H1 (cell line): ENCODE data around the gene BRD4. TPM values are rescaled to one million over a fixed set of nuclear protein-coding genes. Genes with fewer than 3 reads are reported as not detected.

Source experiments
- CTCF ChIA-PET: fragments of 300-600 bp; sonication (Branson Sonifier 250); formaldehyde crosslinking; loops from one replicate; lab custom pipeline; 2021; ENCODE audit not compliant: partially characterized antibody; lab: Charles Lee
- POLR2A ChIA-PET: fragments of 300-600 bp; sonication (Branson Sonifier 250); formaldehyde crosslinking; loops from one replicate; lab custom pipeline; 2021; ENCODE audit warnings: inconsistent platforms; ENCODE audit not compliant: partially characterized antibody; lab: Charles Lee
- DNase-seq, 2 experiments: peaks; one replicate each; pipeline versions ENCODE4 v3.0.0 to v3.0.0-alpha.2; 2010 to 2022; ENCODE audit warnings: low spot score in 2 of 2, low read depth in 1 of 2, mixed read lengths in 1 of 2
- FAIRE-seq: peaks from 2 replicates; lab custom pipeline; 2011; peaks lifted over from hg19 to GRCh38; lab: Jason Lieb, UNC
- H2AFZ ChIP-seq: 2 replicates; pipeline ENCODE4 v1.8.1; 2012; ENCODE audit warnings: low read length, inconsistent platforms
- H2AK5ac ChIP-seq: 2 replicates; pipeline ENCODE4 v1.6.1; 2013; ENCODE audit warnings: low read depth, low read length
- H2BK120ac ChIP-seq: replicated peaks from 2 replicates; pipeline ENCODE3; 2013; ENCODE audit warnings: low read depth, low read length, inconsistent platforms
- H2BK12ac ChIP-seq: 2 replicates; pipeline ENCODE4 v1.6.1; 2013; ENCODE audit warnings: low read depth, low read length
- H2BK15ac ChIP-seq: 2 replicates; pipeline ENCODE4 v1.6.1; 2013; ENCODE audit warnings: low read length
- H2BK20ac ChIP-seq: 2 replicates; pipeline ENCODE4 v1.6.1; 2013; ENCODE audit warnings: low read length
- H2BK5ac ChIP-seq: 2 replicates; pipeline ENCODE4 v1.6.1; 2013; ENCODE audit warnings: low read depth, low read length
- H3K14ac ChIP-seq: 2 replicates; pipeline ENCODE4 v1.6.1; 2013; ENCODE audit warnings: inconsistent platforms; ENCODE audit not compliant: insufficient read length
- H3K18ac ChIP-seq: 2 replicates; pipeline ENCODE4 v1.6.1; 2013; ENCODE audit warnings: low read length; ENCODE audit errors: extremely low read depth
- H3K23ac ChIP-seq: 2 replicates; pipeline ENCODE4 v1.6.1; 2013; ENCODE audit warnings: inconsistent platforms; ENCODE audit not compliant: insufficient read length
- H3K23me2 ChIP-seq: 2 replicates; pipeline ENCODE4 v1.6.1; 2013; ENCODE audit warnings: low read depth, low read length
- H3K27ac ChIP-seq: 2 replicates; pipeline ENCODE4 v1.6.1; 2011; ENCODE audit warnings: low read depth, low read length, inconsistent platforms
- H3K27me3 ChIP-seq, 4 experiments: replicated peaks in 1 of 4; 1 replicate in 1 of 4; 2 replicates in 3 of 4; pipeline versions ENCODE4 v1.6.1 to v1.8.1; 2011 to 2013; ENCODE audit warnings: low read length in 3 of 4, mild to moderate bottlenecking in 3 of 4, inconsistent platforms in 2 of 4, mixed read lengths in 2 of 4, moderate library complexity in 1 of 4; ENCODE audit not compliant: control insufficient read depth in 3 of 4, insufficient read depth in 3 of 4; ENCODE audit errors: extremely low read depth in 1 of 4
- H3K36me3 ChIP-seq, 4 experiments: 2 replicates each; pipeline versions ENCODE4 v1.6.1 to v1.8.1; 2011 to 2013; ENCODE audit warnings: mild to moderate bottlenecking in 4 of 4, low read length in 3 of 4, moderate library complexity in 2 of 4, control low read depth in 1 of 4, inconsistent platforms in 1 of 4; ENCODE audit not compliant: insufficient read depth in 4 of 4, control insufficient read depth in 2 of 4
- H3K4ac ChIP-seq: replicated peaks from 2 replicates; pipeline ENCODE3; 2013; ENCODE audit warnings: low read length, low read depth, mixed read lengths, inconsistent platforms; ENCODE audit not compliant: insufficient read length
- H3K4me1 ChIP-seq, 4 experiments: replicated peaks in 1 of 4; 1 replicate in 1 of 4; 2 replicates in 3 of 4; pipeline versions ENCODE4 v1.6.1 to v1.8.1; 2011 to 2013; ENCODE audit warnings: low read length in 3 of 4, inconsistent platforms in 2 of 4, mixed read lengths in 1 of 4; ENCODE audit not compliant: insufficient read depth in 4 of 4, control insufficient read depth in 3 of 4
- H3K4me2 ChIP-seq, 2 experiments: 2 replicates each; pipeline versions ENCODE4 v1.6.1 to v1.8.1; 2011 to 2013; ENCODE audit warnings: low read depth in 2 of 2, low read length in 2 of 2, control low read depth in 1 of 2, inconsistent platforms in 1 of 2, mild to moderate bottlenecking in 1 of 2; ENCODE audit not compliant: insufficient read depth in 1 of 2
- H3K4me3 ChIP-seq, 4 experiments: fragments of 200-600, 300-600 bp in 1 of 4; sonication (generic), shearing (Covaris generic), sonication (Bioruptor Twin) in 1 of 4; 2 replicates each; pipeline versions ENCODE4 v1.5.1 to v1.8.1; 2011 to 2016; ENCODE audit warnings: low read length in 4 of 4, low read depth in 3 of 4, control low read depth in 2 of 4, inconsistent platforms in 2 of 4, mild to moderate bottlenecking in 2 of 4, mixed read lengths in 1 of 4, moderate library complexity in 1 of 4; ENCODE audit not compliant: insufficient read depth in 2 of 4; ENCODE audit errors: extremely low read depth in 1 of 4
- H3K56ac ChIP-seq: replicated peaks from 2 replicates; pipeline ENCODE3; 2013; ENCODE audit warnings: low read depth, mild to moderate bottlenecking, mixed read lengths, low read length, inconsistent platforms; ENCODE audit not compliant: insufficient read length
- H3K79me1 ChIP-seq: 2 replicates; pipeline ENCODE4 v1.6.1; 2013; ENCODE audit warnings: low read depth, low read length, control low read depth
- H3K79me2 ChIP-seq, 2 experiments: 2 replicates each; pipeline versions ENCODE4 v1.6.1 to v1.8.1; 2012 to 2013; ENCODE audit warnings: low read length in 2 of 2, mild to moderate bottlenecking in 2 of 2, inconsistent platforms in 1 of 2; ENCODE audit not compliant: insufficient read depth in 2 of 2, control insufficient read depth in 1 of 2
- H3K9ac ChIP-seq, 4 experiments: replicated peaks in 1 of 4; 1 replicate in 1 of 4; 2 replicates in 3 of 4; pipeline versions ENCODE4 v1.6.1 to v1.8.1; 2011 to 2013; ENCODE audit warnings: low read depth in 3 of 4, low read length in 3 of 4, control low read depth in 2 of 4, mild to moderate bottlenecking in 2 of 4, moderate library complexity in 2 of 4, inconsistent platforms in 1 of 4; ENCODE audit errors: extremely low read depth in 1 of 4
- H3K9me3 ChIP-seq, 2 experiments: 2 replicates each; pipeline versions ENCODE4 v1.6.1 to v1.8.1; 2012 to 2013; ENCODE audit warnings: mild to moderate bottlenecking in 2 of 2, moderate library complexity in 2 of 2, control low read depth in 1 of 2, inconsistent platforms in 1 of 2, low read depth in 1 of 2, low read length in 1 of 2, mixed read lengths in 1 of 2; ENCODE audit not compliant: insufficient read depth in 2 of 2
- H4K20me1 ChIP-seq, 2 experiments: replicated peaks in 1 of 2; 2 replicates each; pipeline versions ENCODE3 to v1.8.1; 2011 to 2013; ENCODE audit warnings: inconsistent platforms in 2 of 2, low read length in 2 of 2, mild to moderate bottlenecking in 1 of 2; ENCODE audit not compliant: insufficient read depth in 2 of 2, control insufficient read depth in 1 of 2
- H4K5ac ChIP-seq: 2 replicates; pipeline ENCODE4 v1.6.1; 2013; ENCODE audit warnings: low read length, low read depth, mixed read lengths, inconsistent platforms; ENCODE audit not compliant: insufficient read length
- H4K8ac ChIP-seq: 2 replicates; pipeline ENCODE4 v1.8.0; 2013; ENCODE audit warnings: mild to moderate bottlenecking, moderate library complexity, low read length, inconsistent platforms; ENCODE audit not compliant: insufficient read depth; ENCODE audit errors: extremely low read depth
- H4K91ac ChIP-seq: replicated peaks from 2 replicates; pipeline ENCODE3; 2013; ENCODE audit warnings: low read length, mixed read lengths, inconsistent platforms; ENCODE audit not compliant: insufficient read length
- BCL11A ChIP-seq, 2 experiments: IDR thresholded peaks; one replicate each; pipeline ENCODE4 v1.6.1; 2011; ENCODE audit warnings: low read depth in 2 of 2, low read length in 2 of 2, mild to moderate bottlenecking in 2 of 2
- CEBPB ChIP-seq: IDR thresholded peaks from 2 replicates; pipeline ENCODE4 v1.6.1; 2012; ENCODE audit warnings: low read depth, low read length
- WGBS, 2 experiments: shearing (Covaris generic) in 1 of 2; methylation state at CpG; one replicate each; pipeline versions ENCODE4 v1.1.6 to v1.1.7; 2013 to 2015; ENCODE audit warnings: low lambda C conversion rate in 2 of 2, mixed read lengths in 2 of 2, inconsistent platforms in 1 of 2, low coverage in 1 of 2, missing lambda C conversion rate in 1 of 2; ENCODE audit not compliant: insufficient replicate concordance in 2 of 2, insufficient coverage in 1 of 2, insufficient read length in 1 of 2; ENCODE audit errors: extremely low coverage in 1 of 2, missing lambda C conversion rate in 1 of 2; 5-methylcytosine and 5-hydroxymethylcytosine counted together
- polyA plus RNA-seq, 7 experiments: library from polyadenylated mRNA; depleted of rRNA in 3 of 7; stranded (reverse) in 5 of 7; unstranded in 2 of 7; fragments of >200 nt in 5 of 7; fragments of 200-250 nt in 2 of 7; gene quantifications; 1 replicate in 5 of 7; 2 replicates in 1 of 7; 4 replicates in 1 of 7; pipeline versions ENCODE4 v1.2.1 to v1.2.3, GENCODE V29; 2011 to 2013; ENCODE audit warnings: missing spikeins in 2 of 7, mixed read lengths in 2 of 7
- total RNA-seq: library from RNA; stranded (reverse); fragmentation: NEBNext Ultra II Directional; extraction: Animal tissue kit (Norgen Biotek cat#: 25700); gene quantifications from 2 replicates; pipeline ENCODE4 v1.2.1, GENCODE V29; 2021
- TF ChIP-seq, protein P1 (sequence below), 3 experiments: IDR thresholded peaks; 1 replicate in 2 of 3; 2 replicates in 1 of 3; pipeline versions ENCODE4 v1.5.1 to v1.6.1; 2011; ENCODE audit warnings: low read length in 3 of 3, mild to moderate bottlenecking in 3 of 3, inconsistent platforms in 2 of 3, low read depth in 1 of 3, moderate library complexity in 1 of 3; ENCODE audit not compliant: insufficient read depth in 1 of 3; ENCODE audit errors: control extremely low read depth in 1 of 3

BRD4 gene
- total and polyA plus RNA-seq, 2 of the 8 experiments (the other 6 are each of a cell fraction or from before 2014, with no cell fraction given), result 14.1 to 146 TPM

- H2AK5ac ChIP-seq, result peak overlapping the region; percentile 68; the same call in 1 of the 2 replicates
- H2BK20ac ChIP-seq, result no peak overlapping the region
- H2BK5ac ChIP-seq, result peak overlapping the region; percentile 54; the same call in 1 of the 2 replicates
- H4K5ac ChIP-seq, result no peak overlapping the region
- H2BK12ac ChIP-seq, result peak overlapping the region; percentile 35; the same call in 1 of the 2 replicates
- H3K36me3 ChIP-seq, result peaks cover 0 to 6% (median 4%) of the 10 kb centered on the region in 4 experiments; a peak in 3 of 8 replicates
- H3K79me2 ChIP-seq, result peaks cover 75 to 99% of the 10 kb centered on the region in 2 experiments
- H3K4ac ChIP-seq, result no peak overlapping the region
- H3K4me3 ChIP-seq, result no peak overlapping the region
- H3K14ac ChIP-seq, result no peak overlapping the region
- no peak overlapping the region; the same call in 1 of the 2 replicates for H3K18ac ChIP-seq
- H3K56ac ChIP-seq, result peak overlapping the region; percentile 7
- H4K91ac ChIP-seq, result no peak overlapping the region
- H3K79me1 ChIP-seq, result peaks cover 41% of the 10 kb centered on the region
- no peak overlapping the region; a peak in 1 of 7 replicates for H3K9ac ChIP-seq
- peaks cover 46 to 63% of the 10 kb centered on the region in 2 experiments for H4K20me1 ChIP-seq
- no peak overlapping the region for H2AFZ ChIP-seq
- POLR2A ChIA-PET, result interaction anchor here (0.8 to 3.2 kb wide), 9 partner anchors 7 to 121 kb away, joined by 3 to 16 read pairs (median 3); partner anchors contain the start of gene AKAP8L
- CTCF ChIA-PET, result interaction anchor here (0.8 to 2.0 kb wide), 10 partner anchors 8 to 140 kb away, joined by 3 to 6 read pairs (median 4); no protein-coding TSS in a partner anchor
- H3K23ac ChIP-seq, result no peak overlapping the region
- H4K8ac ChIP-seq, result no peak overlapping the region; the same call in 1 of the 2 replicates
- no peaks in the 10 kb centered on the region for H3K27me3 ChIP-seq
- no peak overlapping the region for H2BK120ac ChIP-seq
- peak overlapping the region in 1 of 2 experiments; percentile 25; a peak in 1 of 4 replicates for H3K4me2 ChIP-seq
- H3K9me3 ChIP-seq, result no peaks in the 10 kb centered on the region
- TF ChIP-seq, protein P1, sequence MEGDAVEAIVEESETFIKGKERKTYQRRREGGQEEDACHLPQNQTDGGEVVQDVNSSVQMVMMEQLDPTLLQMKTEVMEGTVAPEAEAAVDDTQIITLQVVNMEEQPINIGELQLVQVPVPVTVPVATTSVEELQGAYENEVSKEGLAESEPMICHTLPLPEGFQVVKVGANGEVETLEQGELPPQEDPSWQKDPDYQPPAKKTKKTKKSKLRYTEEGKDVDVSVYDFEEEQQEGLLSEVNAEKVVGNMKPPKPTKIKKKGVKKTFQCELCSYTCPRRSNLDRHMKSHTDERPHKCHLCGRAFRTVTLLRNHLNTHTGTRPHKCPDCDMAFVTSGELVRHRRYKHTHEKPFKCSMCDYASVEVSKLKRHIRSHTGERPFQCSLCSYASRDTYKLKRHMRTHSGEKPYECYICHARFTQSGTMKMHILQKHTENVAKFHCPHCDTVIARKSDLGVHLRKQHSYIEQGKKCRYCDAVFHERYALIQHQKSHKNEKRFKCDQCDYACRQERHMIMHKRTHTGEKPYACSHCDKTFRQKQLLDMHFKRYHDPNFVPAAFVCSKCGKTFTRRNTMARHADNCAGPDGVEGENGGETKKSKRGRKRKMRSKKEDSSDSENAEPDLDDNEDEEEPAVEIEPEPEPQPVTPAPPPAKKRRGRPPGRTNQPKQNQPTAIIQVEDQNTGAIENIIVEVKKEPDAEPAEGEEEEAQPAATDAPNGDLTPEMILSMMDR (IDR thresholded peaks at IDR 0.05; ENCODE audit: control extremely low read depth in 1 of 3, insufficient read depth in 1 of 3, low read depth in 1 of 3, low read length in 3 of 3), result peak in 2 of 3 experiments; percentile 2 to 15; a peak in 1 of 4 replicates
- peak; percentile 60 for TF ChIP-seq CEBPB
- no peak for TF ChIP-seq BCL11A (IDR thresholded peaks at IDR 0.05; ENCODE audit: low read depth in 2 of 2, low read length in 2 of 2)
- TF ChIP-seq, all 59 proteins: peak for 2
- H2BK15ac ChIP-seq, result no peak overlapping the region
- WGBS, 2 experiments, result 86% methylated on average over 10 of the region's 10 CpGs; no CpG with 5 or more reads in 1 of the 2 experiments
- H3K4me1 ChIP-seq, result peaks cover 5 to 20% (median 14%) of the 10 kb centered on the region in 4 experiments
- FAIRE-seq, result no peak
- H3K23me2 ChIP-seq, result no peaks in the 10 kb centered on the region
- no peak for DNase-seq
- H3K27ac ChIP-seq, result no peak overlapping the region
These were observed 34.7 kb downstream of the BRD4 start for GRCh38 chr19:15297416-15298224.
